NCI-H526 (cell line): Measurements from ENCODE around the gene CACNA1B.
"Not testable (repeated sequence)": the region's sequence is repeated elsewhere in the genome, so short reads cannot be mapped to it uniquely, and the experiment has no call there.

ENCODE experiments used
- DNase-seq, 2 experiments: peaks; one replicate each; lab custom pipeline; 2025; lab: John Stamatoyannopoulos, UW

Gene CACNA1B

DNA sequence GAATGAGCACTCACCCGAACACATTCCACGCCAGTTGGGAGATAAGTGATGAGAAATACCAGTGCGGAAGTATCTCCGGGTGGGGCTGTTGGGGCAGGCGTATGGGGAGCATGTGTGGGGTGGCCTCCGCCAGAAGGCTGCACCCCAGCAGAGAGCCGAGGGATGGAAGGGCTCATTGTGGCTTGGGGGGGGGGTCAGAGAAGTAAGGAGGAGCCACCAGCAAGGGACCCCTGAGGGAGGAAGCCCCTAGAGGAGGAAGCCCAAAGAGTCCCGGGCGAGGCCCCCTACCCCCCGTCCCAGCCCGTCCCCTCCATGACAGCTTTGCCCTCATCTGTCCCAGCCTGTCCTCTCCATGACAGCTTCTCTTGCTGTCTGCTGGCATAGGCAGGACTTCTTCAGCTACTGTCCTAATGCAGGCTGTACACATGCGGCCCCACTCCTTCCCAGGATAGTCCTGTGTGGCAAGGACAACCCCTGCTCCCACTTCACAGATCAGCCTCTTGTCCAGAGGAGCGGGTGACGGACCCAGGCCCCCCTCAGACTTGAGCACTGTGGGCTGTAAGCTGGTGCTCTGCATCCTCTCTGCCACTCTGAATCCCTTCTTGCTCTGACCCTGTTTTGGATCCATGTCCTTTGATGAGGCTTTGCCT, 239.6 kb downstream of the CACNA1B start:
- DNase-seq = no peak

DNA sequence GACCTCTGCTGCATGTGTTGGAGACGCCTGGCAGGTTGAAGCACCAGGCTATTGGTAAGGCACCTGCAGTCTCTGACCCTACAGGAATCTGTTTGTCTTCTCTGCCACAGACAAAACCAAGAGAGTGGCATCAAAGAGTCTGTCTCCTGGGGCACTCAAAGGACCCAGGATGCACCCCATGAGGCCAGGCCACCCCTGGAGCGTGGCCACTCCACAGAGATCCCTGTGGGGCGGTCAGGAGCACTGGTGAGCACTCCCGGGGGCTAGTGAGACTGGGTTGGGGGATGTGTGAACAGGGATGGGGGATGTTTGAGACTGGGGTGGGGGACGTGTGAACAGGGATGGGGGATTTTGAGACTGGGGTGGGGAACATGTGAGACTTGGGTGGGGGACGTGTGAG, 240.3 kb downstream of the CACNA1B start:
- no peak for DNase-seq

DNA sequence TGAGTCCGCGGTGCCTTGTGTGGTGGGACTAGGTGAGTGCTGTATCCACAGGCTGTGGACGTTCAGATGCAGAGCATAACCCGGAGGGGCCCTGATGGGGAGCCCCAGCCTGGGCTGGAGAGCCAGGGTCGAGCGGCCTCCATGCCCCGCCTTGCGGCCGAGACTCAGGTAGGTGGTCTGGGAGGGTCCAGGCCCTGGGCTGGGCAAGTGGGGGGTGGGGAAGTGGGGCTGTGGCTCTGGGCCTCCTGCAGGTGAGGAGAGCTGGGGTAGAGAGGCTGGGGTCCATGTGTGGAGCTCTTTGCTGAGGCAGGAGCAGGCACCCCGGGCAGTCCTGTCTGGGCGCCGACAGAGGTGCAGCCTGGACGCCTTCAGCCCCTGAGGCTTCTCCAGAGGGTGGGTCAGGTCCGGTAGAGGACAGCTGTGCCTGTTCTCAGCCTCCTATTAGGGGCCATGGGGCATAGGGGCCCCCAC, 241.1 kb downstream of the CACNA1B start:
- no peak for DNase-seq

DNA sequence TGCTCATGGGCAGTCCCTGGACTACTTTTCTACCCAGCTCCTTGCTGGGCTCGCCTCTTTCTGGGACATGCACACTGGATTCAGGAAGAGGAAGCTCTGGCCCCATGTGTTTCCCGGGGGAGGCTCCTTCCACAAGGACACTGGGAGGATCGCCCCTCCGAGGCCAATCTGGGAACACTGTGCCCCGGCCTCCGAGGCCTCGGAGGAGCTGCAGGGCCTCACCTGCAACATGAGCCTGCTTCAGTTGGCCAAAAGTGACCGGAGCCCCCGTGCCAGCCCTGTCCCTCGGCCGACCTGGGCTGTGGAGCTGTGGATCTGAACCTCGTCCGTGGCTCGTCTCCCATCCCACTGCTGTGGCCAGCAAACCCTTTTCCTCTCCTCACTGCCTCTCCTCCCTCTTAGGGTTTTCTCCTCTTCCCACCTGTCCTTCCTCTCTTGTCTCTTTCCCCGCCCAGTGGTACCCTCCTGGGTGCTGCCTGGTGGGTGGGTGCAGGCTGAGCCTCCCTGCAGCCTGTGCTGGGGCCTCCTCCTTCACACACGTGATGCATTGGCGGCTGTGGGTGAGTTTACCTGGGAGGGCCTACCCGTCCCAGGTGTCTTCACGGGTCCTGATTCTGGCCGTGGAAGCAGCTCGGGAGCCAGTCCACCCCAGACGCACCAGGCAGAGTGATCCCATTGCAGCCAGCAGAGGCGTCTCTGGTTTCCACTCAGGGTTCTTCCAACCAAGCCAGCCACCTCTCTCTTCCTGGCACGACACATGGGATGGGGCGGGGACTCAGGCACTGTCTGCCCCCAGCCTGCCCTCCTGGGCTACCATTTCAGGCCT, 241.8 kb downstream of the CACNA1B start:
- no peak for DNase-seq

DNA sequence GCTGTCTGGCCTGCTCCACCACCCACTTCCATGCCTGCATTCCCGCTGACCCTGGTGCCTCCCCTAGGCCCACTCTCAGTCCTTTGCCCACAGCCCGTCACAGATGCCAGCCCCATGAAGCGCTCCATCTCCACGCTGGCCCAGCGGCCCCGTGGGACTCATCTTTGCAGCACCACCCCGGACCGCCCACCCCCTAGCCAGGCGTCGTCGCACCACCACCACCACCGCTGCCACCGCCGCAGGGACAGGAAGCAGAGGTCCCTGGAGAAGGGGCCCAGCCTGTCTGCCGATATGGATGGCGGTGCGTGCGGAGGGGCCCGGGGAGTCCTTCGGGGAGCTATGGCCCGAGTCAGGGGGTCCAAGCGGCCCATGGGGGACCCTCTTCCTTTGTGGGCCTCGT, 242.5 kb downstream of the CACNA1B start:
- DNase-seq = no peak

DNA sequence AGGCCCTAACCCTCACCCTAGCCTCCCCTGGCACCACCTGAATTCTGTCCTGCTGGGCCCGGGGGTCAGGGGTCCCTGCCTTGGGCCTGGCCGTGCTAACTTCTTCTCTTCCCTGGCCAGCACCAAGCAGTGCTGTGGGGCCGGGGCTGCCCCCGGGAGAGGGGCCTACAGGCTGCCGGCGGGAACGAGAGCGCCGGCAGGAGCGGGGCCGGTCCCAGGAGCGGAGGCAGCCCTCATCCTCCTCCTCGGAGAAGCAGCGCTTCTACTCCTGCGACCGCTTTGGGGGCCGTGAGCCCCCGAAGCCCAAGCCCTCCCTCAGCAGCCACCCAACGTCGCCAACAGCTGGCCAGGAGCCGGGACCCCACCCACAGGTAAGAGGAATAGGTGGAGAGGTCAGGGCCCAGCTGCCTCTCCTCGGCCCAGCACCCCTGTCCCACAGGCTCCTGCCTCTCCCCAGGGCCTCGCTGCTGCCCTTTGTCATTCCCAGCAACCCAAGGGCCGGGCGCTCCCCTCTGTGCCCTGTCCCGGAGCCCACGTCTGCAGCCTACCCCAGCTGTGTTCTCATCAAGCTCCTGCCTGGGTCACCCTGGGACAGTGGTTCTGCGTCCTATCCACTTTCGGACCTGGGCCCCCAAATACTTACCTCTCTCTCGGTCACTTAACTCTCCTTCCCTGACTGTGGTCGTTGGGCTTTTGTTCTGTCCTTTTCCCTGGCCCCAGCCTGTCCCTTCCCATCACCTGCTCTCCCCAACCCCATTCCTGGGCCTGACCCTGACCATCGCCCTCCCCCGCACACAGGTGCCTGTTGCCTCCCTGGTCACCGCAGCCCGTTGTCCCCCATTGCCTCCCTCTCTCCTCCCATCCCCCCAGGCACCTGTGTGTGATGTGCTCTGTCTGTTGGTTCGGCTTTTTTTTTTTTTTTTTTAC, 243.2 kb downstream of the CACNA1B start:
- DNase-seq = no peak

DNA sequence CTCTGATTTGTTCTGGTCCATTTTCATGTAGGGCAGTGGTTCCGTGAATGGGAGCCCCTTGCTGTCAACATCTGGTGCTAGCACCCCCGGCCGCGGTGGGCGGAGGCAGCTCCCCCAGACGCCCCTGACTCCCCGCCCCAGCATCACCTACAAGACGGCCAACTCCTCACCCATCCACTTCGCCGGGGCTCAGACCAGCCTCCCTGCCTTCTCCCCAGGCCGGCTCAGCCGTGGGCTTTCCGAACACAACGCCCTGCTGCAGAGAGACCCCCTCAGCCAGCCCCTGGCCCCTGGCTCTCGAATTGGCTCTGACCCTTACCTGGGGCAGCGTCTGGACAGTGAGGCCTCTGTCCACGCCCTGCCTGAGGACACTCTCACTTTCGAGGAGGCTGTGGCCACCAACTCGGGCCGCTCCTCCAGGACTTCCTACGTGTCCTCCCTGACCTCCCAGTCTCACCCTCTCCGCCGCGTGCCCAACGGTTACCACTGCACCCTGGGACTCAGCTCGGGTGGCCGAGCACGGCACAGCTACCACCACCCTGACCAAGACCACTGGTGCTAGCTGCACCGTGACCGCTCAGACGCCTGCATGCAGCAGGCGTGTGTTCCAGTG, 244.0 kb downstream of the CACNA1B start:
- no peak for DNase-seq

DNA sequence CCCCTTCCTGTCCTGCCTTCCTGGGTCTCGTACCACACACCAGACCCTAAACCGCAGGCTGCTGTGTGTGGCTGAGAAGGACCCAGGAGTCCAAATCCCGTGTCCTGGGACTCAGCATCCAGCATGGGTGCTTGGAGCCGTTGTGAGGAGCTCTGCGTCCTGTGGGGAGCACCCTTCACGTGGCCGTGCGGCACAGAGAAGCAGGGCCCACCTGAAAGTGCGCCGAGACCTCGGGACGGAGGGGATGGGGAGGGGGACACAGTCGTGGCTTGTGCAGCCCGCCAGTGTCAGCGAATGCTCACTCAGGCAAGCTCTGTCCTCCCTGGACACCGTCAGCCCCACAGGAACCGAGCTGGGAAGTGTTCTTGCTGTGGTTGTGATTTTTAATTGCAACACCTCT, 244.6 kb downstream of the CACNA1B start:
- no peak for DNase-seq

DNA sequence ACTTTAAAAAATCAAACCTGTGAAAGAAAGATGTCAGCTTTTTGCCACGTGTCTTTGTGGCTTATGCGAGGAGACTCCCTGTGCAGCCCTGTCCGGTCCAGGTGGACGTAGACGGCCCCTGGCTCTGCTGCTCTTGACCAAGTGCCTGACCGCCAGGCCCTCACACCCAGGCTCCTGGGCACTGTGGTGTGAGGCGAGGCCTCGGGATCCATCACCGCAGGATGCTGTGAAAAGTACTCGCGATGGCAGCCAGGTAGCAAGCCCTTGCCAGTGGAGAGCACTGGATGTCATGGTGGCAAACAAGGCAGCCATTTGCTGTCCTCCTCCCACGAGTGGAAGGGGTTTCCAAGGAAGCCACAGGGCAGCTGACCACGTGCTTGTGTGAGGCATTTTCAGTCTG, 245.1 kb downstream of the CACNA1B start:
- no peak for DNase-seq

DNA sequence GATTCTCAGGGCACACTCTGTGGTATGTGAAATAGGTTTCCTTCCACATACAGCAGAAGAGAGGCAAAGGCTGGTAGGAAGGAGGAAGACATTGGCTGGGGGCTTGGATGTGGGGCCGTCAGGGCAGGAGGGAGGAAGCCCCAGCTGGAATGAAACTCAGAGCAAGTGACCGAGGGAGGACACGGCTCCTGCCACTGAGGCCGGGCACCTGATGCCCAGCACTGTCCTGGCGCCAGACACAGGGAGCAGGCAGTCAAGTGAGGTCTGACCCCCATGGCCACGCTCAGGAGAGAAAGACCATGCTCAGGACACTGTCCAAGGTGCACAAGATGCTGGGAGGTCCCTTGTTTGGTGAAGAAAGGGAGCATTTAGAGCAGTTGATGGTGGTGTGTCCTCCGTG, 245.5 kb downstream of the CACNA1B start:
- DNase-seq = no peak

DNA sequence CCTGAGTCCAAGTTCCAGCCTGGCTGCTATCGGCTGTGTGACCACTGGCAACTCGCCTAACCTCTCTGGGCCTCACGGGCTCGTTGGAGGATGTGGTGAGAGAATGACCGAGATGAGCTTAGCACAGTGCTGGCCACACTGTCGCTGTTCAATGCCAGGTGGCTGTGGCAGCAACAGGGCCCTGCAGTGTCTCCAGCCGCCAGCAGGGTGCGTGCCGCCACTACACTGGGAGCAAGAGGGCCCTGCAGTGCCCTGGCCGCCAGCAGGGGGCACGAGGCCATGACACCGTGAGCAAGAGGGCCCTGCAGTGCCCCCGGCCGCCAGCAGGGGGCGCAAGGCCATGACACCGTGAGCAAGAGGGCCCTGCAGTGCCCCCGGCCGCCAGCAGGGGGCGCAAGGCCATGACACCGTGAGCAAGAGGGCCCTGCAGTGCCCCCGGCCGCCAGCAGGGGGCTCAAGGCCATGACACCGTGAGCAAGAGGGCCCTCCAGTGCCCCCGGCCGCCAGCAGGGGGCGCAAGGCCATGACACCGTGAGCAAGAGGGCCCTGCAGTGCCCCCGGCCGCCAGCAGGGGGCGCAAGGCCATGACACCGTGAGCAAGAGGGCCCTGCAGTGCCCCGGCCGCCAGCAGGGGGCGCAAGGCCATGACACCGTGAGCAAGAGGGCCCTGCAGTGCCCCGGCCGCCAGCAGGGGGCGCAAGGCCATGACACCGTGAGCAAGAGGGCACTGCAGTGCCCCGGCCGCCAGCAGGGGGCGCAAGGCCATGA, 248.7 kb downstream of the CACNA1B start:
- DNase-seq = not testable (repeated sequence)

DNA sequence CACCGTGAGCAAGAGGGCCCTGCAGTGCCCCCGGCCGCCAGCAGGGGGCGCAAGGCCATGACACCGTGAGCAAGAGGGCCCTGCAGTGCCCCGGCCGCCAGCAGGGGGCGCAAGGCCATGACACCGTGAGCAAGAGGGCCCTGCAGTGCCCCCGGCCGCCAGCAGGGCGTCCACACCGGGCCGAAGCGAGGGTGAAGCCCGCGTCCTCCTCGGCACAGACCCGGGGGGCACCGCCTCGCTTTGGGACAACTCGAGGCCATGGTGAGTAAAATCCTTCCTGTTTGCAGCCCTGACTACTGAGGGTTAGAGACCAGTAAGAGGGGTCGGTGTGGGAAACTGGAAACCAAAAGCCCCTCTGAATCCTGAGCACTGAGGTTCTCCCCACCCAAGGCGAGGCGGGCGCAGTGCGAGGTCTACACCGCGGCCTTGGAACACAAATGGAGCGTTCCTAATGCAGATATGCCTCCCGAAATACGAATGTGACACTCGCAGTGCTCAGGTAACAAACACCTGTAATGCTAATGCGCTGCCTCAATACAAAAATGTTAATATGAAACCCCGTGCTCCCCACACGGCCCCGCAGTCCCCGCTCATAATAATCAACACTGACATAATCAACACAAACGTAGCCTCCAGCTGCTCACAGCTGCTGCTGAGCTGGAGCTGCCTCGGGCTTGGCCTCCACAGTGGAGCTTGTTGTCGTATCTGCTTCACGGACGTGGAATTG, 249.4 kb downstream of the CACNA1B start:
- not testable (repeated sequence) for DNase-seq

DNA sequence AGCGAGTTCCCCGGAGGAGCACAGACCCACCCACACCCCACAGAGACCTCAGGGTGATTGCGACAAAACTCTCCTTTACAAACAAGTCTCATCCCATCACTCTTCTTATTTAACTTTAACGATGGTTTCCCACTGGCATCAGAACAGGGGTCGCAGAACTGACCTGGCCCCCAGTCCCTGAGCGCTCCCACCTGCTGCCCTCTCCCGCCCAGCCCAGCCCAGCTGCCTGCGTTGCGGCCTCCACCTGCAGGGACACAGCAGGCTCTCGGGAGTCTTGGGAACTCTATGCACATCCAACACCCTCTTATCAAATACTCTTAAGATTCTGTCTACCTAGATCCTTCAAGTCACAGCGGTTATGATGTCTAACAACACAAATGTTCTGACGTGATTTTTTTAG, 250.4 kb downstream of the CACNA1B start:
- DNase-seq = not testable (repeated sequence)

DNA sequence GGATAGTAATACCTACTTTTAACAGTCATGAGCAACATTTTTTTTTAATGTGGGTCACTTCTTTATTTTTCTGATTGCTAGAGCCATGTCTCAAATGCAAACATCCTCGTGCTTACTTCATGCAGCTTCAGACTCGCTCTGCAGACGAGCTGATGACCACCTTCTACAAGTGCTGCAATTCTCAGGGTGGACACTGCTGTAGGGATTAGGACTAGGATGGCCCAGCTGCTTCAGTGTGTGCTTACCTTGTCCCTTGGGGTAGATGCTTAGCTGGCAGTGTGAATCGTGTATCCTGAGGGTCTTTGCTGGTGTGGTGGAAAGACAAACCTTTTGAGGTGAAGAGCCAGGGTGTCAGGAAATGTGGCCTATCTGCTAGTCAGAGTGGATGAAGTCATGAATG, 251.7 kb downstream of the CACNA1B start:
- not testable (repeated sequence) for DNase-seq

DNA sequence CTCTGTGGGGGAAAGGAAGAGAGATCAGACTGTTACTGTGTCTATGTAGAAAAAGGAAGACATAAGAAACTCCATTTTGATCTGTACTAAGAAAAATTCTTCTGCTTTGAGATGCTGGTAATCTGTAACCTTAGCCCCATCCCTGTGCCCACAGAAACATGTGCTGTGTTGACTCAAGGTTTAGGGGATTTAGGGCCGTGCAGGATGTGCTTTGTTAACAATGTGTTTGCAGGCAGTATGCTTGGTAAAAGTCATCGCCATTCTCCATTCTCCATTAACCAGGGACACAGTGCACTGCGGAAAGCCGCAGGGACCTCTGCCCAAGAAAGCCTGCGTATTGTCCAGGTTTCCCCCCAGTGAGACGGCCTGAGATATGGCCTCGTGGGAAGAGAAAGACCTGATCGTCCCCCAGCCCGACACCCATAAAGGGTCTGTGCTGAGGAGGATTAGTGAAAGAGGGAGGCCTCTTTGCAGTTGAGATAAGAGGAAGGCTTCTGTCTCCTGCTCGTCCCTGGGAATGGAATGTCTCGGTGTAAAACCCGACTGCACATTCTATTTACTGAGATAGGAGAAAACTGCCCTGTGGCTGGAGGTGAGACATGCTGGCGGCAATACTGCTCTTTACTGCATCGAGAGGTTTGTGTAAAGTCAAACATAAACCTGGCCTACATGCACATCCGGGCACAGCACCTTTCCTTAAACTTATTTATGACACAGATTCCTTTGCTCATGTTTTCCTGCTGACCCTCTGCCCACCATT, 255.5 kb downstream of the CACNA1B start:
- not testable (repeated sequence) for DNase-seq

DNA sequence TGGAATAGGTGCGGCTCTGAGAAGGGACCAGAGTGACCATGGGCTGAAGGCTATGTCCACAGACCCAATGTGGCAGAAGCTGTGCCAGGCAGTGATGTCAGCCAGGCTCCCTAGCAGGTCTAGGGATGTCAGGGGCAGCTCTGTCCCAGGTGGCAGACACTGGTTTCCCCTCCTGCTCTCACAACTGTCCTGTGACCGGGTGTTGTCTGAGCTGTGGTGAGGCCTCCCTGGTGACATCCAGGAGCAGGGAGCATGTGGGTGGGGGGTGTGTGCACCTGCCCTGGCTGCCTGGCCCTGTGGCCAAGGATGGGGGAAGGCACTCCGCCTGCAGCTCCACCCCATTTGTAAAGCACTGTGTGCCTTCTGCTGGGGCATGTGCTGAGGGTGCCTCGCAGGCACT, 257.0 kb downstream of the CACNA1B start:
- DNase-seq = not testable (repeated sequence)

DNA sequence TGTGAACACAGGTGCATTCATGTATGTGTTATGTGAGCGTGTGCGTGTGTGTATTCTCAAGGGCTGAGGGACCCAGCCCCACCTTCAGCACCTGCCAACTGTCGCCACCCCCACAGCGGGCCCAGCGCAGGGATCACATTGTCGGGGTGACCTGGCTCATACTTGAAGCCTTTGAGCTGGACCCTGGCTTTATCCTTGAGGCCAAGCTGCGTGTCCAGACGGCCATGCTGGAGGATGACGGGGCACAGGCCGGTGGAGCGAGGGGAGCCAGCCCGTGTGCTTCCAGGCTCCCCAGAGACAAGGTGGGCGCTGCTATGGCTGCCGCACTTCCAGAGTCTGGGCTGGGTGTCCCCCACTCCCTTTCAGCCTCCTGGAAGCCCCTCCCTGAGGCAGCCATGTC, 261.5 kb downstream of the CACNA1B start:
- not testable (repeated sequence) for DNase-seq

DNA sequence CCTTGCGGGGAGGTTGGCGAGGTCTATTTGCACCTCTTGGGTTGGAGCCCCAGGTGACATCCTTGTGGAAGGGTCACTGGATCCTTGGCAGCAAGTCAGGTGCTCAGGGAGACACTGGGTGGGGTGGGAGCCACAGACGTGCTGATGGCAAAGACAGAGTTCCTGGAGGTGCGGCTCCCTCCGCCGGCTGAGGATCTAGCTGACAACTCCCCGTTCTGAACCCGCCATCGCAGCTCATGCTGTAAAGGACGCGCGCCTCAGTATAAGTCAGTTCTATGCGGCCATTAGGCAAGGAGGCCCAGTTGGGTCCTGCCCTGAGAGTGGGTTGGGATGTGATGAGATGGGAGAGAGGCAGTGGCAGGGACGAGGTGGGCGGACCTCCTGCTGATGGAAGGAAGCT, 263.4 kb downstream of the CACNA1B start:
- DNase-seq = not testable (repeated sequence)

DNA sequence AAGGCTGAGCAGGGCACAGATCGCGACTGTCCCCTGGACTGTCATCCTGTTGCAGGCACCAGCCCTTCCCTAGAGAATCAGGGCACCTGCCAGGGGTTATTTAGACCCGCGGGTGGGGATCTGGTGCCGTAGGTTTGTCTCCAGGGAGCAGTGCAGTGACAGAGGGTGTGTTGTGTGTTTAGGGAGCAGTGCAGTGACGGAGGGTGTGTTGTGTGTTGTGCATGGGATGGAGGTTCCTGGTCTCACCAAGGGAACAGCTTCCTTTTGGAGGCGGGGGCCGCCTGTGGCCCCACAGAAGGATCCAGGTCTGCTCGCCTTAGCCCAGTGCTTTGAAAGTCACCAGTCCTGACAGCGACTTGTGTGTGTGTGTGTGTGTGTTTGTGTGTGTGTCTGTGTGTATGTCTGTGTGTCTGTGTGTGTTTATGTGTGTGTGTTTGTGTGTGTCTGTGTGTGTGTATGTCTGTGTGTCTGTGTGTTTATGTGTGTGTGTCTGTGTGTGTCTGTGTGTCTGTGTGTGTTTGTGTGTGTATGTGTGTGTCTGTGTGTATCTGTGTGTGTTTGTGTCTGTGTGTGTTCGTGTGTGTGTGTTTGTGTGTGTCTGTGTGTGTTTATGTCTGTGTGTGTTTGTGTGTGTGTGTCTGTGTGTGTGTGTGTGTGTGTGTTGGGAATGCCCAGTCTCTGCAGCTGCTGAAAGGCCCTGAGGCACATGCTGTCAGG, 265.1 kb downstream of the CACNA1B start:
- DNase-seq = not testable (repeated sequence)
